HUES6 (cell line): Measurements from ENCODE around the gene ITPR1.

Experiments used
- H3K27ac ChIP-seq: 2 replicates; pipeline ENCODE4 v1.7.0; 2013; ENCODE audit warnings: low read depth, mild to moderate bottlenecking, low read length, inconsistent platforms
- H3K27me3 ChIP-seq: 2 replicates; pipeline ENCODE4 v1.6.1; 2013; ENCODE audit warnings: low read length; ENCODE audit not compliant: control insufficient read depth, insufficient read depth
- H3K36me3 ChIP-seq: 2 replicates; pipeline ENCODE4 v1.6.1; 2013; ENCODE audit warnings: low read length; ENCODE audit not compliant: control insufficient read depth, insufficient read depth
- H3K4me1 ChIP-seq: 2 replicates; pipeline ENCODE4 v1.6.1; 2013; ENCODE audit warnings: low read length; ENCODE audit not compliant: control insufficient read depth, insufficient read depth
- H3K4me3 ChIP-seq: 2 replicates; pipeline ENCODE4 v1.5.1; 2013; ENCODE audit warnings: low read depth, low read length
- H3K9ac ChIP-seq: one replicate; pipeline ENCODE4 v1.6.1; 2013; ENCODE audit warnings: mild to moderate bottlenecking, low read length
- H3K9me3 ChIP-seq: 2 replicates; pipeline ENCODE4 v1.6.1; 2013; ENCODE audit warnings: low read depth, low read length; ENCODE audit not compliant: control insufficient read depth, insufficient read depth

The ITPR1 gene

DNA sequence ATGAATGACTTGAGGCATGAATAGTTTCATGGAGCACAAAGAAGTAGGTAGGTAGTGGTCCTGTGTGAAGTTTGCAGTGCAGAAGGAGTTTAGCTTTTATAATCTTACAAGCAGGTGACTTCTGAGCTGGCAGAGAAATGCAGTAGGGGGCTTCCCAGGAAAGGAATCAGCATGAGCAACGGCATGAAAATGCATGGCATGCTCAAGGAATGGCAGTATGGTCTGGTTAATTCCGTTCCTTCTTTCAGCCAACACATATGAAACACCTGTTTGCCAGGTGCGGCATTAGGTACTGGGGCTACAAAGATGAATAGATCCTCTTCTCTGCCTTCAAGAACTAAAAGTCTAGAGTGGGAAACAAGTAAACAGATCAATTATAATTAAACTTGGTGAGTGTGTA, 348.1 kb downstream of the ITPR1 start:
- H3K4me1 ChIP-seq = peaks cover 4% of the 10 kb centered on the region

GRCh38 chr3:4841776-4842440, 348.8 kb downstream of the ITPR1 start:
- Histone ChIP-seq H3K36me3 (no peaks in the 10 kb centered on the region), H3K9me3 (no peaks in the 10 kb centered on the region), H3K9ac (no peak overlapping the region), H3K4me1 (peaks cover 4% of the 10 kb centered on the region), H3K4me3 (no peak overlapping the region), H3K27me3 (no peaks in the 10 kb centered on the region), H3K27ac (no peak overlapping the region)

More for the DNA sequence above, 348.1 kb downstream of the ITPR1 start:
- no peak overlapping the region for H3K27ac ChIP-seq
- H3K27me3 ChIP-seq = no peaks in the 10 kb centered on the region
- H3K9me3 ChIP-seq = no peaks in the 10 kb centered on the region
- no peak overlapping the region for H3K9ac ChIP-seq
- H3K36me3 ChIP-seq = no peaks in the 10 kb centered on the region
- H3K4me3 ChIP-seq = no peak overlapping the region

DNA sequence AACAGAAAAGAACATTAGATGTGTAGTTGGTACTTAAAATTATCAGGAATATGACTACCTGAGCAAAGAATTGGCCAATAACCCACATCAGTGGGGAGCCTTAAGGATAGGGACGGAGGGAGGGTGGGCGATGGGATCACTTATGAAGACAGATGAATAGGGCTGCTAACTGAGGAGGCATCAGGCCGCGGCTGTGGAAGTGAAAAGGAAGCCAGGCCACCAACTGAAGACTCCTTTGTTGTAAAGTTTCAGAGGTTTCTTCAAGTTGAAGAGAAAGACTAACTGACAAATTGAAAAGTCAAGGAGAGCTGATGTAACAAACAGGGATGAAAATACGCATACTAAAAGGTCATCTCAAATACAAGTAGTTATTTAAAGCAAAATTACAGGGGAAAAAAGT, 350.5 kb downstream of the ITPR1 start:
- Histone ChIP-seq H3K9me3 (no peaks in the 10 kb centered on the region), H3K9ac (no peak overlapping the region), H3K27ac (no peak overlapping the region), H3K4me1 (peaks cover 11% of the 10 kb centered on the region), H3K4me3 (no peak overlapping the region), H3K36me3 (no peaks in the 10 kb centered on the region), H3K27me3 (no peaks in the 10 kb centered on the region)

DNA sequence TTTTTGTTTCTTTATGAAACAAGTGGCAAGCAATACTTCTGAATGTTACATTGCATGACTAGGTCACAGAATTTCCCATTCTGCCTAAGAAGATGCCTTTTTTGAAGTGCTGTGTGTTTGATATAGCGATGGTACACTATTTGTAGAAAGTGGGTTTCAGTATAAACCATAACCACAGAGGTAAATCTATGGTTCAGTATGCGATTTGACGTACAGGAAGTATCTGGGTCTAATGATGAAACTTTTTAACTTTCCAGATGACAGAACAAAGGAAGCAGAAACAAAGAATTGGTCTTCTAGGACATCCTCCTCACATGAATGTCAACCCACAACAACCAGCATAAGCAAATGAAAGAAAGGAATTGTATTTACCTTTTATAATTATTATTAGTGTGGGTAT, 352.7 kb downstream of the ITPR1 start:
- no peak overlapping the region for H3K27ac ChIP-seq
- H3K4me3 ChIP-seq = no peak overlapping the region
- no peaks in the 10 kb centered on the region for H3K9me3 ChIP-seq
- no peak overlapping the region for H3K9ac ChIP-seq
- no peaks in the 10 kb centered on the region for H3K27me3 ChIP-seq
- H3K36me3 ChIP-seq = no peaks in the 10 kb centered on the region
- peaks cover 11% of the 10 kb centered on the region for H3K4me1 ChIP-seq

DNA sequence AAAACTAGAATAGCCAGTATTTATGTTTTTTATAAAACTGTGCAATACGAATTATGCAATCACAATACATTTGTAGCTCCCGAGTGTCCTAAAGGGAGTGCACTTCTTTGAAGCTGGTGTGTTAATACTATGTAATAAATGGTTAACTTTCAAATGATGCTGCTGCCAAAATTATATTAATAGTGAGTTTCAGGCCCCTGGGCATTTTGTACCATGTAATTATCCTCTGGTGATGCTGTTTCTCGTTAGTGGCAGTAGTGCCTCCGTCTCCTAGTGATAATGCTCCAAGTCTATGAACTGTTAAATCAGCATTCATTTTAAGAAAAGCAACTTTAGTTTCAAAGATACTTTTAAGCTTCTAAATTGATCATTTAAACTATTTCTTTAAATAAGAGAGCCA, 353.4 kb downstream of the ITPR1 start:
- Histone ChIP-seq H3K36me3 (no peaks in the 10 kb centered on the region), H3K9me3 (no peaks in the 10 kb centered on the region), H3K4me3 (no peak overlapping the region), H3K4me1 (peaks cover 7% of the 10 kb centered on the region), H3K27ac (no peak overlapping the region), H3K9ac (no peak overlapping the region), H3K27me3 (no peaks in the 10 kb centered on the region)

DNA sequence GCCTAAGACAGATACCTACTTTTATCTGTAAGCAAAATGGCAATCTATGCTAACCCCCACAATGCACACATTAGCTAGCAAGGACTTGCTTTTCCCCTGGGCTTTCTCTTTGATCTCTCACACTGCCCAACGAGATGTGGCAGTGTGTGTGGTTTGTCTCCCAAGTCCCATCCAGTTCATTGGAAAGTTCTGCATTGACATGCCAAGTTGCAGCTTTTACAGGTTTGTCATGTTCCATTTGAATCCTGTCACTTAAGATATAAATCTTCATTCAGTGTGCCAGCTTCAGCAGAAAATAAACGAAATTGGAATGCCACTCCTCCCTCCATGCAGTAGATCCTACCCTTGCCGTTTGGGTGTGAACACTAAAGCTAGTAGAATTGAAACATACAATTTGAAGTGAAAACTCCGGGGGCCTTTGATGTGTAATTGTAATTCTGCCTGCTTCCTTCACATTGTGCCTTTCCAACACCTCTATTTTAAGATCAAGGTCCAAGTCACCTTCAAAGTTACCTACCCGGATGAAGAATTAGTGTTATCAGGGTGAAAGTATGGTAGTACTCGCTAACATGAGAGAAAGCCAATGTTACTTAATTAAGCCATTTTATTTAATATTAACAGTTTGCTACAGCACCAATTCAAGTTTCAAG, 355.2 kb downstream of the ITPR1 start:
- Histone ChIP-seq H3K4me1 (peaks cover 7% of the 10 kb centered on the region), H3K36me3 (no peaks in the 10 kb centered on the region), H3K4me3 (no peak overlapping the region), H3K9ac (no peak overlapping the region), H3K27me3 (no peaks in the 10 kb centered on the region), H3K9me3 (no peaks in the 10 kb centered on the region), H3K27ac (no peak overlapping the region)

GRCh38 chr3:4849136-4849535, 356.0 kb downstream of the ITPR1 start:
- H3K27me3 ChIP-seq = no peaks in the 10 kb centered on the region
- no peaks in the 10 kb centered on the region for H3K9me3 ChIP-seq
- H3K9ac ChIP-seq = no peak overlapping the region
- no peaks in the 10 kb centered on the region for H3K36me3 ChIP-seq
- H3K4me1 ChIP-seq = peaks cover 13% of the 10 kb centered on the region
- H3K27ac ChIP-seq = no peak overlapping the region
- H3K4me3 ChIP-seq = no peak overlapping the region

GRCh38 chr3:4849739-4850138, 356.6 kb downstream of the ITPR1 start:
- no peaks in the 10 kb centered on the region for H3K9me3 ChIP-seq
- H3K27me3 ChIP-seq = no peaks in the 10 kb centered on the region
- no peaks in the 10 kb centered on the region for H3K36me3 ChIP-seq
- H3K9ac ChIP-seq = no peak overlapping the region
- H3K27ac ChIP-seq = no peak overlapping the region
- peaks cover 13% of the 10 kb centered on the region for H3K4me1 ChIP-seq
- no peak overlapping the region for H3K4me3 ChIP-seq

DNA sequence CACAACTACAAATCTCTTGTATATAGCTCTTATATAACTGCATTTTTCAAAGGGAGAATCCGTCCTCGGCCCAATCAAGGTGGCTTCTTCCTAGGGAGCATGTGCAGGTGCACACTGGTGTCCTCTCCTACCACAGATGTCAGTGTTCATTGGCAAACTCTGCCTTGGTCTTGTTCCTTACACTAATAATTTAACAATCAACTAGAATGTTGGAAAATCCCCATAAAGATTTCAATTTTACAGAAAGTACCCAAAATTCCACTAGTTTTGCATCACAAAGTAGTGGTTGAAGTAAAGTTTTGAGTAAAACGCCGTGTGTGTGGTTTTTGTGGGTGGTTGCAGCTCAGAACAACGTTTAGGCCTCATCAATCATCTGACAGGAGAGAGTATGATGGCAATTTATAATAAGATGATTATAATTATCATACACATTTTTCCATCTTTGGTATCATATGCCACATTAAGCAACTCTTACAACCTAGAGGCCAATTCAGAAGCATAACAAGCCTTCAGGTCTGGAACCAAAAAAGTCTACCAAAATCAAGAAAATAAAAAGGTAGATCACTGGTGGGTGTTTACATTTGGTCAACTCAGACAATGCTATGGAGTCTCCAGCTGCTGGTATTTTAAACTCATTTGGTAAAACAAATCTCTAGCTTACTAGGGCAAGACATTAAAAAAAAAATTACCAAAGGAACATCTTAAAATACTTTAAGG, 357.2 kb downstream of the ITPR1 start:
- Histone ChIP-seq H3K4me1 (peaks cover 13% of the 10 kb centered on the region), H3K27ac (no peak overlapping the region), H3K4me3 (no peak overlapping the region)

DNA sequence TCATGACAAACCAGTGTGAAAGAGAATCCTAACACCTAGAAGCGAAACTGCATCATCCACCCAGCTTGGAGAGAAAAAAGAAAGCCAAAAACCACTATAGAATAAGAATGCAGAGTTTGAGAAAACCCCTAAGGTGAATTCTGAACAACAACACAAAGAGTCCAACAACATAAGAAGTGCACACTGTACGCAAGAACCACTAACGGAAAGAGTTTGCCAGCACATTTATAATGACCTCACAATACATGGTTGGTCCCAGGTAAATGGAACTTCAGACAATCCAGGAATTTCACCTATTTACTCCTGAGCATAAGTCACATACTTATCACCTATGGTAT, 357.7 kb downstream of the ITPR1 start:
- Histone ChIP-seq H3K4me1 (peaks cover 13% of the 10 kb centered on the region), H3K4me3 (no peak overlapping the region), H3K27ac (no peak overlapping the region), H3K9me3 (no peaks in the 10 kb centered on the region), H3K36me3 (no peaks in the 10 kb centered on the region), H3K27me3 (no peaks in the 10 kb centered on the region), H3K9ac (no peak overlapping the region)

More for the DNA sequence above, 357.2 kb downstream of the ITPR1 start:
- Histone ChIP-seq H3K27me3 (no peaks in the 10 kb centered on the region), H3K9me3 (no peaks in the 10 kb centered on the region), H3K9ac (no peak overlapping the region), H3K36me3 (no peaks in the 10 kb centered on the region)
